ENCODE data around the gene PUS1. TPM values are rescaled to one million over a fixed set of nuclear protein-coding genes. Genes with fewer than 3 reads are reported as not detected.

Gene PUS1
- total and polyA plus RNA-seq, 12 donors: 5.1 to 17.4 (median 7.8) TPM

DNA sequence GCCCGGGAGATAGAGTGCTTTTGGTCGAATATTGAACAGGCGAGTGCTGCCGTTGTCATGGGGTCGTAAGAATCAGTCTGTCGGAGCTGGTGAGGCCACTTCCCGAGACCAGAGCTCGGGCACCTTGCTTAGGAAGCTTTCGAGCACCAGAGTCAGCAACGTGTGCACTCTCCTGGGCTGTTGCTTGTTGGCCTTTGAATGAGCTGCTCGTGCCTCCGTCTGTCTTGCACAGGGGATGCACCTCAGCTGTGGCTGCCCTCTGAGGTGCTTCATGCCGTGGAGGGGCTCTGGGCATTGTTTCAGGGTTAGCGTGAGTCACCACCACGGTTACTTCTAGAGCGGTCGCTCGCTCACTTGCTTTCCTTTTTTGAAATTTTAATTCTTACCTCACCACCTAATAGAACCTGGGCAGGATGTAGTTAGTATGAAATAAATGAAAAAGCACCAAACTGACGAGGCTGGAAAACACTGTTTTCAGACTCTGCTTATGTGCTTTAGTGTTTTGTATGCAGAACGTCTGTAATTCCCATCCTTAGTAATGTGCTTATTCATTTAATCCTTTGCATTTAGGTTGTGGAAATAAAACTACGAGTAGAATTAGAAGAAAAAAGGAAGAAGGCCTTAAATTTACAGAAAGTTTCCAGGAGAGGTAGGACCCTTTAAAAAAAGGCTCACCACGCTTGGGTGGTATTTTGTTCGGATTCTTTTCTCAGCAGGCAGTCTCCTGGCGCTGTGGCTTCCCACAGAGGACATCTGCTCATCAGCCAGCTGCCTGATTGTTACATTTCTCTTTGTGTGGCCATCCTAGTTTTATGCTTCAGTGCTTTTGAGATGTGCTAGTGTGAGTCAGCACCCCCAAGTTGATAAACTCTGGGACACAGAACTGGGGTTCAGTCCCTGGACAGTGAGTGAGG is 61.2 kb downstream of the PUS1 start:
- Histone ChIP-seq H3K27ac (no peak overlapping the region), H3K27me3 (no peaks in the 10 kb centered on the region), H3K36me3 (peaks cover 0 to 100% (median 71%) of the 10 kb centered on the region in 9 donors), H3K4me1 (peaks cover 0 to 12% (median 0%) of the 10 kb centered on the region in 9 donors), H3K4me3 (no peak overlapping the region), H3K9me3 (no peaks in the 10 kb centered on the region)
- WGBS, 2 donors: 83 to 86% methylated on average over 24 of the region's 24 CpGs
- TF ChIP-seq CTCF (IDR thresholded peaks at IDR 0.05): no peak
- ATAC-seq (no peak), DNase-seq (no peak)
- intact Hi-C loops (cut with DNase I): loop anchor here in 1 of 10 donors (10.0 kb wide), 1 partner anchor 136 kb away; no protein-coding TSS in a partner anchor

GRCh38 chr12:131990980-131991305 is 61.9 kb downstream of the PUS1 start:
- no peak for TF ChIP-seq CTCF (IDR thresholded peaks at IDR 0.05)
- ATAC-seq (no peak), DNase-seq (no peak)
- H3K9me3 ChIP-seq: no peaks in the 10 kb centered on the region
- intact Hi-C loops (cut with DNase I): loop anchor here in 1 of 10 donors (10.0 kb wide), 1 partner anchor 136 kb away; no protein-coding TSS in a partner anchor
- H3K4me1 ChIP-seq: peaks cover 0 to 8% (median 0%) of the 10 kb centered on the region in 9 donors
- 79 to 83% methylated on average over 9 of the region's 9 CpGs for WGBS, 2 donors
- H3K4me3 ChIP-seq: no peak overlapping the region
- peaks cover 0 to 100% (median 70%) of the 10 kb centered on the region in 9 donors for H3K36me3 ChIP-seq
- no peaks in the 10 kb centered on the region for H3K27me3 ChIP-seq
- no peak overlapping the region for H3K27ac ChIP-seq

- H3K36me3 ChIP-seq: peaks cover 0 to 100% (median 60%) of the 10 kb centered on the region in 9 donors
- H3K9me3 ChIP-seq: no peaks in the 10 kb centered on the region
- H3K27me3 ChIP-seq: no peaks in the 10 kb centered on the region
- intact Hi-C loops (cut with DNase I): loop anchor here in 1 of 10 donors (10.0 kb wide), 1 partner anchor 137 kb away; no protein-coding TSS in a partner anchor
- DNase-seq (no peak), ATAC-seq (no peak)
- H3K4me1 ChIP-seq: peaks cover 0 to 6% (median 0%) of the 10 kb centered on the region in 9 donors
- no peak overlapping the region for H3K27ac ChIP-seq
- 87 to 88% methylated on average over 11 of the region's 11 CpGs for WGBS, 2 donors
- no peak for TF ChIP-seq CTCF (IDR thresholded peaks at IDR 0.05)
- no peak overlapping the region for H3K4me3 ChIP-seq
Observed at GRCh38 chr12:131991816-131992430, 62.8 kb downstream of the PUS1 start.

GRCh38 chr12:131994589-131994988 is 65.5 kb downstream of the PUS1 start:
- Histone ChIP-seq H3K9me3 (no peaks in the 10 kb centered on the region), H3K27me3 (no peaks in the 10 kb centered on the region), H3K4me1 (no peaks in the 10 kb centered on the region), H3K36me3 (peaks cover 0 to 94% (median 46%) of the 10 kb centered on the region in 9 donors), H3K27ac (no peak overlapping the region), H3K4me3 (no peak overlapping the region)
- DNase-seq: no peak
- TF ChIP-seq CTCF (IDR thresholded peaks at IDR 0.05): no peak
- intact Hi-C loops (cut with DNase I): loop anchor here in 1 of 10 donors (10.0 kb wide), 1 partner anchor 140 kb away; no protein-coding TSS in a partner anchor
- 90 to 91% methylated on average over 4 of the region's 4 CpGs for WGBS, 2 donors
- ATAC-seq: no peak

All from heart right ventricle (tissue), 16 donors.